Kasumi-1 (cell line): ENCODE results near the gene DMRT1.
"Not testable (repeated sequence)": the region's sequence is repeated elsewhere in the genome, so short reads cannot be mapped to it uniquely, and the experiment has no call there.

Experiments used
- DNase-seq, 2 experiments: peaks; one replicate each; lab custom pipeline; 2025; lab: John Stamatoyannopoulos, UW

DMRT1 gene

DNA sequence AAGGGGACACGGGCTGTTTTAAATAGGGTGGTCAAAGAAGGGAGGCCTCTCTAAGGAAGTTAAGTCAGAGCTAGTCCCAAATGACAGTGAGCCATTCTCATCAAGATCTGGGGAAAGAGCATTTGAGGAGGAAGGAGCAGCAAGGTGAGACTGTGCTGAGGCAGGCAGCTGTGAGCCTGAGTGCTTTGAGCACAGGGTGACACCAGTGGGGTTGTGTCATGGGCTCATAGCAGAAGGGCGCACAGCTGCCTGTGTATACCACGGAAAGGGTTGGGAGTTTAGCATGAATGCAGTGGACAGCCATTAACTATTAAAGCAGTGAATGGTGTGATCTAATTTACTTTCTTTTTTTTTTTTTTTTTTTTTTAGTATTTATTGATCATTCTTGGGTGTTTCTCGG lies 19.2 kb downstream of the DMRT1 start:
- DNase-seq: no peak

DNA sequence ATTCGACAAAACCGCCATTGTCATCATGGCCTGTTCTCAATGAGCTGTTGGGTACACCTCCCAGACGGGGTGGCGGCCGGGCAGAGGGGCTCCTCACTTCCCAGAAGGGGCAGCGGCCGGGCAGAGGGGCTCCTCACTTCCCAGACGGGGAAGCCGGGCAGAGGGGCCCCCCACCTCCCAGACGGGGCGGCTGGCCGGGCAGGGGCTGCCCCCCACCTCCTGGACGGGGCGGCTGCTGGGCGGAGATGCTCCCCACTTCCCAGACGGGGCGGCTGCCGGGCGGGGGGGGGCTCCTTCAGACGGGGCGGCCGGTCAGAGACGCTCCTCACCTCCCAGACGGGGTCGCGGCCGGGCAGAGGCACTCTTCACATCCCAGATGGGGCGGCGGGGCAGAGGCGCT lies 20.0 kb downstream of the DMRT1 start:
- not testable (repeated sequence) for DNase-seq

DNA sequence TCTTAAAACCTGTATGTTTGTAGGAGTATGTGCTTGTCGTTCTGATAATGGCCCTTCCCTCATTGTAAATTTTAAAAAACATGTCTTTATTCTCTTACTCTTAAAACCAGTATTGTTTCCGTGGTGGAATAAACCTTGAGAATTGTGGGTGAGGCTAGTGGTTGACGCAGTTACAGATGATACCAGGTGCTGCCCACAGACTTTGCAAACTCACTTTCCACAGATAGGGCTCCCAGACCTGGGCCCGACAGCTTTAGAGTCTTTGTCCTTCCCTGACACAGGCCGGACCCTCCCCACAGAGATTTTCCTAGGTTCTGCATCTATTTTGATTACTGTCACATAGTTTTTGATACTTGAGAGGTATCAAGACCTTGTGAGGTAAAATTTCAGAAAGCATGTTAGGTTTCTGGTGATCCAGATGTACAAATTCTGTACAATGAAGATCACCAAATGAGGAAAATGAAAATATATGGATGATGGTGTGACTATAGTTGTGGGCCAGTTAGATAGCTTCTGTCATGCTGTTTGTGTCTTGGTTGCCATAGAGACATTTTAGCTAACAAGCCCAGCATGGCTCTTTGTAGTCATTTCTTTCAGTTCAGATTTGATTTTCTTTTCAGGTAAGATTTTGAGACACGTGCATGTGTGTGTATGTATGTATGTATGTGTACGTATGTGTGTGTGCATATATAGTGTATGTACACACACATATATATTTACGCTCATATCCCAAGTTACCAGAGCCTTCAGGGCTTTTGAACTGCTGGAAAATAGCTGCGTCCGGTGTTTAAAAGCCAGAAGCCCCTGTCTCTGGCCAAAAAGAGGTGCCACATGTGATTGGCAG lies 33.8 kb downstream of the DMRT1 start:
- DNase-seq: no peak

DNA sequence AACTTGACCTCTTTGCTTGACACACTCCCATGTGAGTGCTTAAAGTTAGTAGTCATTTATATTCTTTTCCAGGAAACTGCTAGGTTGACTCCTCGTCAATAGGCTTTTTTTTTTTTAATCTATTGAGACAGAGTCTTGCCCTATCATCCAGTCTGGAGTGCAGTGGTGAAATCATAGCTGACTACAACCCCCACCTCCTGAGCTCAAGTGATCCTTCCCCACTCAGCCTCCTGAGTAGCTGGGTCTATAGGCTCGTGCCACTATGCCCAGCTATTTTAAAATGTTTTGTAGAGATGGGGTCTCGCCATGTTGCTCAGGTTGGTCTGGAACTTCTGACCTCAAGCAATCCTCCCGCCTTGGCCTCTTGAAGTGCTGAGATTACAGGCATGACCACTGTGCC lies 34.9 kb downstream of the DMRT1 start:
- DNase-seq: no peak

DNA sequence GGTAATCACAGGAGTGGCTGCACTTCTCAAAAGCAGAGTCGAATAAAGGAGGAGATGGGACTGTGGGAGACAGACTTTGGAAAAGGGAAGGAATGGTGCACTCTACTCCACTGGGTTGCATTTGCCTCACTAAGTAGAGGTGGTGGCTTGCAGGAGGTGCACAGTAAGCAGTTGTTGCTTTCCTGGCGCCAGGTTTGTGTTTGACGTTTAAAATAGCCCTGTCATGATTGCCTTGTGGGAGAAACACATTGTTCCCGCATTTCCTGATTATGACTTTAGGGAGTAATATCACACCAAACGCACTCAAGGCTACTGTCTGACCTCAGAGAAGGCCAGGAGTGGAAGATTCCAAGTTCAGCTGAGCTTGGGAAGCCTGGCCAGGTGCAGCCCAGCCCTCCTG lies 36.7 kb downstream of the DMRT1 start:
- no peak for DNase-seq

DNA sequence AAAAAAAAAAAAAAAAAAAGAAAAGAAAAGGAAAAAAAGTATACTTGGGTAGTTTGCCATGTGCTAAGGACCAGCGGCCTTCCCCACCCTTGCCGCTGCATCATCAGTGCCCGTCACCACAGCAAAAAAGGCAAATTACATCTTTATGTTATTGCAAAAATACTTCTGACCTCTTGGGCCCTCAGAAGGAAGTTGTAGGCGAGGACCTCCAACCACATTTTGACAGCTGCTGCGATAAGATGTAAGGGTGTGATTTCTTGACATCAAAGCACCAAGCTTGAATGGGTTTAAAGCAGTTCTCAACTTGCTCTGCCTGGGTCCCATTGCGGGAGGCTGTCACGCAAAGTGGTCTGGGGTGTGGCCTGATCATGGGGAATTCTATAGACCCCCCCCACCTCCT lies 39.2 kb downstream of the DMRT1 start:
- no peak for DNase-seq

DNA sequence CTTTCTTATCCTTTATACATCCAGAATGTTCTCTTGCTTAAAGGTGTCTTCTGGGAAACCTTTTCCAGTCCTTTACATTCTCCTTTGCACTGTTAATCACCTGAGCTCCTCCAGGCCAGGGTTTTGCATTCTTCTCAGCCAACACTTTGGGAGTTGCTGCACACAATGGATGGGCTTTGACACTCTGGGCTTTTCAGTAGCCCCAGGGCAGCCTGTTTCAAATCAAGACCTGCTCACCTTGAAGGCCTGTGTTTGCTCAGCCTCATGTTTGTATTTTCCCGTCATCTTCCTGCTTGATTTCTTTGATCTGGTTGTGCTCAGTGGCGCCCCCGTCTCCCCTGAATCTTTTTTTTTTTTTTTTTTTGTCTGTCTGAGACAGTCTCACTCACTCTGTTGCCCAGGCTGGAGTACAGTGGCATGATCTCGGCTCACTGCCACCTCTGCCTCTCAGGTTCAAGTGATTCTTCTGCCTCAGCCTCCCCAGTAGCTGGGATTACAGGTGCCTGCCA lies 41.0 kb downstream of the DMRT1 start:
- DNase-seq: no peak

DNA sequence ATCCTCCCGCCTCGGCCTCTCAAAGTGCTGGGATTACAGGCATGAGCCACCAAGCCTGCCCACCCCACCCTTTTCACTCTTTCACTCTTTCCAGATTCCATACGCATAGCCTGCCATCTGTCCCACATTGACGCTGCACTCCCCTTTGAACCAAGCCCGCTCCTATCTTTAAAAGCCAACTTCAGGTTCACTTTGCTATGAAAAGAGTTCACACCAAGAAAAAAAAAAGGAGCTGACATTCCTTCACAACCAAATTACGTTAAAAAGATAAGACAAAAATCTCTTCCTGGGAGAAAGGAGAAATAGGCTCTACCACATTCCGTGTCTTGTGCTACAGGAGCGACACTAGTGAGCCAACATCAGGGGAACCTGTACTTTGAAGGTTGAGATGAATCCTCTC lies 41.5 kb downstream of the DMRT1 start:
- DNase-seq: no peak

DNA sequence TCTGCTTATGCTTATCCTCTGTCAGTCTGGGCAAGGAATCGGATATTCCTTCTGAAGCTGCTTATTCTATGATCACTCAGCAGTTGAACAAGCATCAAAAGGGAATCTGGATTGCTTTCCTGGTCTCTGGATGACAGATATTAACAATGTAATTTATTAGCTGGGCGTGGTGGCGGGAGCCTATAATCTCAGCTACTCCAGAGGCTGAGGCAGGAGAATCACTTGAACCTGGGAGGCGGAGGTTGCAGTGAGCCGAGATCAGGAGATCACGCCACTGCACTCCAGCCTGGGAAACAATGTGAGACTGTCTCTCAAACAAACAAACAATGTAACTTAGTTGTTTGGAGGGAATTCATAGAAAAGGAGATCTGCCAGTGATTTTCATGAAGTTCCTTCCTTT lies 45.4 kb downstream of the DMRT1 start:
- DNase-seq: no peak

DNA sequence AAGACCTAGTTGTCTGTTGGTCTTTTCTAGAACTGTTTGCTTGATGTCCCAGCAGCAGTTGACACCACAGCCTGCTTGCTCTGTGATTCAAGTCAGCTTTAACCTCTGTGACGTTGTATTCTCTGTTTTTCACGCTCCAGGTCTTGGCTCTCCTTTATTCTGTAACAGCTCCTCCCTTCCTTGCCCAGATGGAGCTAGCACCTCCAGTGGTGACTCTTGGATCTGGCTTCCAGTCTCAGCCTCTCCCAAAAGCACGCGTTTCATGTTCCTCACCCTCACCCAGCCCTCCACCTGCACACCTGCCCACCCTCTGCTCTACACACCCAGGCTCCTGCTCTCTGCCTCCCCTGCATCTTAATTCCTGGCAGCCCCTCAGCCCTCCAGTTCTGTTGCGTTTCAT lies 50.6 kb downstream of the DMRT1 start:
- DNase-seq: no peak

DNA sequence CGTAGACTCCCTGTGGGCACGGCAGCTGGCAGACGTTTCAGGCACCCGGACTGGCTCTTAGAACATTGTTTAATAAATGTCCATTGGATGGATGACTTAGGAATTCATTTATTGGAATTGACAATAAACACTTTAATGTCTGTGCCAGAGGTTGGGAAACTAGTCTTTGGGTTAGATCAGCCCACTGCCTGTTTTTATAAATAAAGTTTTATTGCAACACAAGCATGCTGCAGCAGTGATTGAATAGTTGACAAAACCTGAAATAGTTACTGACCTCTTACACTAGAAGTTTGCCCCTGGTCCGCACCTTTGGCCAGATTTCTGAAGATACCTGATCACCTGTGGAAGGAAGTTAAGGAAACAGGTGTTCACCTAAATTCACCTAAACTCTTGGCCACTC lies 51.6 kb downstream of the DMRT1 start:
- DNase-seq: no peak

DNA sequence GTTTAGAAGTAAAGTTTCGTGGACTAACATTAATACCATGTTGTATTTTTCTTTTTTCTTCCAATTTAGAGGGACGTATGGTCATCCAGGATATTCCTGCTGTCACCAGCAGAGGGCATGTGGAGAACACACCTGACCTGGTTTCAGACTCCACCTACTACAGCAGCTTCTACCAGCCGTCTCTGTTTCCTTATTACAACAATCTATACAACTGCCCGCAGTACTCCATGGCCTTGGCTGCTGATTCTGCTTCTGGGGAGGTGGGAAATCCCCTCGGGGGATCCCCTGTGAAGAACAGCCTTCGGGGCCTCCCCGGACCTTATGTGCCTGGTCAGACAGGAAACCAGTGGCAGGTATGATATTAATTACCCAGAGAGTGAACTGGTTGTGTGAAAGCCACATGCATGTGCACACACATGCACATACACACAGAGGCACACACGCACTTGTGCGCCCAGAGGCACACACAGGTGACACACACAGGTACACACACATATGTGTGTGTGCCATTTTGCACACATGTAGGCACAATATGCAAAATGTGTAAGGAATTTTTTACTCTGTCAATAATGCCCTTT lies 52.4 kb downstream of the DMRT1 start:
- peak; percentile 41 to 64 for DNase-seq

DNA sequence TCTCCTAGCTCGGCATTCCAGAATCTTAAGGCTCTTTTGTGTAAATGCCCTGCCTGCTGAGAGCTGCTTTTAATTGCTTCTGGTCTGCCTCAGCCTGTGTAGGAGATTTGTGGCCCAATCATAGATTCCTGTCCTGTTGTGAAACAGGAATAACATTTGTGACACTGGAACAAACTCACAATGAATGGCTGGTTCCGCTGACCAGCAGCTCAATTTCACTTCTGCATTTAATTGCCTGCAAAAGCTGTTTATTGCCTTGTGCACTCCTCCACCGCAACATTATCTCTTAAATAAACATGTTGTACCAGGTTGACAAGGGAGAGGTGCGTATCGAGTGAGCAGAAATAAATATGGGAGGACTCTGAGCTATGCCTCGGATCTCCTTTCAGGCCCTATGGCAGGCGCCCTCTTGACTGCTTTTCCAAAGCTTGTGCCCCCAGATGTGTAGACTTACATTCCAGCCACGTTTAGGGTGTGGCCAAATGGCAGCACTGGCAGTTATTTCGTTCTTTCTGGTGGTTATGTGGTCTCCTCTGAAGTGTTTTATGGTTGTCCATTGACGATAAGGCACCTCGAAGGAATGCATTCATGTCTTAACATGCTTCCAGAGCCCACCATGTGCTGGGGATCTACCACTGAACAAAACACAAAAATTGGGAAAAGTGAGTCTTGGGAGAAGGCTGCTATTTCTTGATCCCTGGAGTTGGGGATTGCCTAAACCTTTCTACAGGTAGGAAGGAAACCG lies 58.1 kb downstream of the DMRT1 start:
- no peak for DNase-seq

DNA sequence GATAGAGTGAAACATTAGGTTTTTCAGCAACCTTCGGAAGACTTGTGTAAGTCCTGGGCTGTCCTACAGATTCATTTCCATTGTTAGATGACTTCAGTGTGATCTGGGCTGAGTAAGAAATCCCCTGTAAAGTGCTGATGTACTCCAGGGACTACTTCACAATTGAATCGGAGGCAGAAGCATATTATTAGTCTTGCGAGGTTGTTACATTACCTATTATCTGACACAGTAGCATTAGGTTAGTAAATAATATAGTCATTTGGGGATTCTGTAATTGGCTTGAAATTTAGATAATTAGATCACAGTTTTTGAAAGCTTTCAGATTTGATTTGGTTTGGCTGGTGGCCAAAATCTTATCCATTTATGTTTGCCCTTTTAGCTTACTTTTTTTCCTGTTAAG lies 62.4 kb downstream of the DMRT1 start:
- DNase-seq: no peak

DNA sequence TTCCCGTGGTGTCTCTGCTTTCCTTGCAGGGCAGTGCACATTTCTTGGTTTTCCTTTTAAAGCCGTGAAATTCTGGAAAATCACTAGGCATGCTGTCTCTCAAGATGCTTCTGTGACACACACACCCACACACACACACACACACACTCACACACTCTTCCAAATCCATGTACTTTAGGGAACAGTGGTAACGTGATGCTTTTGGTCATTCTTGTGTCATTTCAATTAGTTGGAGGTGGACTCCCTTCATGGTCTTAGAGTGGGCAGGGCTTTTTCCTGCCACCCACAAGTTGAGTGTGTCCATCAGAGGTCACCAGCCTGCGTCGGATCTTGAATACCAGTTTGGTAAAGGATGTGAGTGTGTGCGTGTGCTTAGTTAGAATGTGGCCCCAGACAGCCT lies 64.4 kb downstream of the DMRT1 start:
- DNase-seq: no peak

DNA sequence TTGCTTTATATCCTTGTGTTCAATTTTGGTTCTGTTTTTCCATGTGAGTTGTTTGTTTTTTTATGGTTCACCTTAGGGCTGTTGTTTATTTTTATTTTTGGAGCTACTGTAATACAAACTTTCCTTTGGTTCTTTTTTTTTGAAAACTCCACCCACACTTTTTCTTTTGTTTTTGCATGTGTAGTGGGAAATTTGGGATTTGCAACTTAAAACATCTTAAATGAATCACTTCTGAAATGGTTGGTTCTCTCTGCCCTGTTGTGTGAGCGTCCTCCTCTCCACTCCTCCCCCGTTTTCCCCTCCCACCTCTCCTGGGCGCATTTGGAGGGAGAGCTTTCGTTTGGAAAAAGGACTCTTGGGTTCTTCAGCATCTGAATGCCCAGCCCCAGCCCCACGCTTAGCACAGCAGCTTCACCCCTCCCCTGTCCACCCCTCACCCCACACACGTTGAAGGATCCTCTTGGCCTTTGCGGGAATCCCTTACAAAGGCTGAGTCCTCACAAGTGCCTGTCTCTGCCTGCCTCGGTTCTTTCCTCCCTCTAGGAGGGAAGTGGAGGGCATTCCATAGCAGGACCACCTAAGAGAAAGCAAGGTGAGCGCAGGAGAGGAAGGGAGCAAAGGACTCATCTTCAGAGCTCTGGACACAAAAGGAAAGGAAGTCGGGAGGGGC lies 67.2 kb downstream of the DMRT1 start:
- no peak for DNase-seq

DNA sequence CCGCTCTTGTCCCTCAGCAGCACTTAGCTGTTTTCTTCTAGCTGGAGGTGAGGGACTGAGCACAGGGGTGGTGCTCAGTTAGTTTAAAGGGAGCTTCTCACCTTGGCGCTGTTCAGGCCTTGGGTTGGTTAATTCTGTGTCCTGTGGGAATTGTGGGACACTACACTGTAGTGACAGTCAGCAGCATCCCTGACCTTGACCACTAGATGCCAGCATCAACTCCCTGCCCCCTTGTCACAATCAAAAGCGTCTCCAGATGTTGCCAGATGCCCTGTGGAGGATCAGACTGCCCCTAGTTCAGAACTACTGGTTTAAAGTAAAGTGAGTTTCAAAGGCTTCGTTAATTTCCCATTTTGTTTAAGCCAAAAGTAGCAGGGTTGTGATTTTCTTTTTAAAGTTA lies 69.5 kb downstream of the DMRT1 start:
- DNase-seq: no peak

DNA sequence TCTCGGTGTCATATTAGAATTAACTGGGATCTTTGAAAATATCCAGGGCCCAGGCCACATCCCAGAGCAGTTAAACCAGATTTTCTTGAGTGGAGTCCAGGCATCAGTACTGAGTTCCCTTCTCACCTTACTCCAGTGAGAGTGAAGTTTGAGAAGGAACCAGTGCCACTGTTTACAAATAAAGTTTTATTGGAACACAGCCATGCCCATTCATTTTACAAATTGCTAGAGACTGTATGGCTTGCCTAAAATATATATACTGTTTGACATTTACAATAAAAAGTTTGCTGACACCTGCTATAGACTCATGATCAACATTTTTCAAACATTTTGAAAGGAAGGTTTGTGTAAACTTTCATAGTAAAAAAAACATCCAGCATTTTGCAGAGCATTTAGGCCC lies 71.3 kb downstream of the DMRT1 start:
- DNase-seq: no peak

DNA sequence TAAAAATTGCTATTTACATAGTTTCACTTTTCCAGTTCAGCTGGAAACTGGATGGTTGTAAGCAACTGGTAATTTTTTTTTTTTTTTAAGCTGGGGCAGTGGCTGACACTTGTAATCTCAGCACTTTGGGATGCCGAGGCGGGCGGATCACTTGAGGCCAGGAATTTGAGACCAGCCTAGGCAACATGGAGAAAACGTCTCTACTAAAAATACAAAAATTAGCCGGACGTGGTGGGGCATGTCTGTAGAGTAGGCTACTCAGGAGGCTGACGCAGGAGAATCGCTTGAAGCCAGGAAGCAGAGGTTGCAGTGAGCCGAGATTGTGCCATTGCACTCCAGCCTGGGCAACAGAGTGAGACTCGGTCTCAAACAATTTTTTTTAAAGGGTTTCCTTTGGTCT lies 72.0 kb downstream of the DMRT1 start:
- not testable (repeated sequence) for DNase-seq

DNA sequence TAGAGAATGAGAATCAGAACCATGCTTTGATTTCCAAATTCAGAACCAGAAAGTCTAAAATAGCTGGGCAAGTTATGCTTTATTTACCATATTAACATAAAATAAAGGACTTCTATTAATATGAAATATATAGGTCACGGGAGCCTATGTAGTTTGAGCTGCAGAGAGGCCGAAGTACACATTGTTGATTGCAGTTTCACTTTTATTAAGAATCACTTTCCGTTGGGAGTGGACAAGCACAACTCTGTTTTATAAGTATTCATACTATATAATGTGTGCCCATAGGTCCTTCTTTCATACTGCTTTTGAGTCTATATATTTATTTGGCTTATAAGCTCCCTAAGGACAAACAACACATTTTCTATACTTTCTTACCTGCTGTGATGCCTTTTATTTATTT lies 76.2 kb downstream of the DMRT1 start:
- DNase-seq: no peak

DNA sequence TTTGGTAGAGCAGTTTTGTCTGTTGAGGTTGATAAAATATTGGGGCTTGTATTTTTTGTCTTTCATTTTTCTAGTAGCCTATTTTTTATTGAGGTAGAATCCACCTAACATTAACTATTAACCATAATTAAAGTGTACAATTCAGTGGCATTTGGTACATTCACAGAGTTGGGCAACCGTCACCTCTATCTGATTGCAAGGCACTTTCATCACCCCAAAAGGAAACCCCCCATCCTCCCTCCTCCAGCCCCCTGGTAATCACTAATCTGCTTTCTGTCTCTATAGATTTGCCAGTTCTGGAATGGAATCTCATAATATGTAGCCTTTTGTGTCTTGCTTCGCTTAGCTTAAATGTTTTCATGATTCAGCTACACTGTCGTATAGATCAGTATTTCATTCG lies 79.4 kb downstream of the DMRT1 start:
- no peak for DNase-seq

DNA sequence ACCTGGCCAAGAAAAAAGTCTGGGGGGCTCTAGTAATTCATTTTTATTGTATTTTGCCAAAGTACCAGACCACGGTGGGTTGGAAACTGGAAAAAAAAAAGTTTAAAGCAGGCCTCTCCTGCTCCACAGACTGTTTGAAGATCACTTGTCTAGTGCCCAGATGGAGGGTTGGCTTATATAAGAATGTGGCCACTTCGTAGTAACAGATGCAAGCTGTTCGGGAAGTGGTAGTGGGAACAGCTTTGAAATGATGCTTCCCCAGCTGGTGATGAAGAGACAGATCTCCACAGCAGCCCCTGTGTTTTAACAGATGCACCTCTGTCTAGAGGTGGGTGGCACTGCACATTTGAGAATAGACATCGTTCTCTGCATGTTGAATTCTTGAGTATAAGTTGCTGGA lies 80.7 kb downstream of the DMRT1 start:
- DNase-seq: no peak

DNA sequence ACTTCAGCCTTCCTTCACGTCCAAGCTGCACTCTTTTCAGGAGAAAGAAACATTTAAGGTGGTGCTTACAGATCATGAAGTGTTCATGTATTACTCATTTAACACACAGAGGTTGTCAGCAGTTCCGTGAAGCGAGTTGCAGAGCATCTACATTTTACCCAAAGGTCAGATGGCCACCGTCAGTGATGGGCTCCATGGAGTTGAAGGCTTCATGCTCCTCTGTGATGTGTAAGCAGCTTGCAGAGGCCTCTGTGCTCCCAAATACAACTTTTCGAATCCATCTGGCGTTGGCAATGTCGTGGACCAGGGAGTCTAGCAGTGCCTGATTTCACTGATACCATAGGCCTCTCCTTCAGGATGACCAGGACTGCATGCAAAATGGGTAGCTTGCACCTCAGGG lies 81.2 kb downstream of the DMRT1 start:
- no peak for DNase-seq
